ELF-1 (cell line): Measurements from ENCODE around the gene SLC7A11.

Source experiments
- DNase-seq: peaks from one replicate; pipeline ENCODE4 v3.0.0-alpha.2; 2016; ENCODE audit warnings: low read depth, low spot score

SLC7A11 gene

GRCh38 chr4:138164208-138164607, 77.9 kb downstream of the SLC7A11 start:
- no peak for DNase-seq

- no peak for DNase-seq
Measured at GRCh38 chr4:138163171-138163570, 79.0 kb downstream of the SLC7A11 start.

GRCh38 chr4:138162259-138162658, 79.9 kb downstream of the SLC7A11 start:
- no peak for DNase-seq

GRCh38 chr4:138161351-138161750, 80.8 kb downstream of the SLC7A11 start:
- DNase-seq = no peak

GRCh38 chr4:138158746-138159297, 83.3 kb downstream of the SLC7A11 start:
- DNase-seq = no peak

GRCh38 chr4:138140879-138141278, 101.3 kb downstream of the SLC7A11 start:
- no peak for DNase-seq

GRCh38 chr4:138138774-138139173, 103.4 kb downstream of the SLC7A11 start:
- no peak for DNase-seq

GRCh38 chr4:138135610-138136009, 106.5 kb downstream of the SLC7A11 start:
- no peak for DNase-seq

- no peak for DNase-seq
Measured at GRCh38 chr4:138118270-138118669, 123.9 kb downstream of the SLC7A11 start.

- no peak for DNase-seq
Measured at GRCh38 chr4:138115053-138115452, 127.1 kb downstream of the SLC7A11 start.

GRCh38 chr4:138114434-138114833, 127.7 kb downstream of the SLC7A11 start:
- DNase-seq = no peak
